ENCODE results near the gene PTGES3. TPM values are rescaled to one million over a fixed set of nuclear protein-coding genes. Genes with fewer than 3 reads are reported as not detected.

PTGES3 gene
- total RNA-seq, 1 experiment from 2014 or later, result 322 TPM

DNA sequence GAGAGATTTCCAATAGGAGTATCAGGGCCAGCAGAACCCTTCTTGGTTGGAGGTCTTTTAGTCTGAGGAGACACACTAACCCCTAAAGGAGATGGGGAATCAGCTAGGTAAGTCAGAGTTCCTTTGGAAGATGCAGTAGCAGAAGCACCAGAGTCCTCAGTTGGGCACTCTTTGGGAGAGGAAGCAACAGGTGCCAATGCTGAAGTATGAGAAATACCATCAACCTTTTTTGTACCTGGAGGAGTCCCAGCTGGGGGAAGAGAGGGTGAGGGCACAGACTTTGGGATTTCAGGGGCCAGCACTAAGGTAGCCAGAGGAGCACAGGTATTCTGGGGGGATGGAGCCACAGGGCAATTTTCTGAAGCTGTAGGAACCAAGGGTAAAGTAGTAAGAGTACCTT is 31.0 kb upstream of the PTGES3 start:
- BruUV-seq (replicated peaks), result no TSS peak
- intact Hi-C loops (cut with micrococcal nuclease; ENCODE audit: unreplicated experiment), result no loop called here
- peaks cover 85% of the 10 kb centered on the region for H3K79me2 ChIP-seq (ENCODE audit: low read depth)
- no peak overlapping the region for H3K27ac ChIP-seq
- no peaks in the 10 kb centered on the region for H3K9me2 ChIP-seq (ENCODE audit: insufficient read depth)
- TF ChIP-seq, protein P1, sequence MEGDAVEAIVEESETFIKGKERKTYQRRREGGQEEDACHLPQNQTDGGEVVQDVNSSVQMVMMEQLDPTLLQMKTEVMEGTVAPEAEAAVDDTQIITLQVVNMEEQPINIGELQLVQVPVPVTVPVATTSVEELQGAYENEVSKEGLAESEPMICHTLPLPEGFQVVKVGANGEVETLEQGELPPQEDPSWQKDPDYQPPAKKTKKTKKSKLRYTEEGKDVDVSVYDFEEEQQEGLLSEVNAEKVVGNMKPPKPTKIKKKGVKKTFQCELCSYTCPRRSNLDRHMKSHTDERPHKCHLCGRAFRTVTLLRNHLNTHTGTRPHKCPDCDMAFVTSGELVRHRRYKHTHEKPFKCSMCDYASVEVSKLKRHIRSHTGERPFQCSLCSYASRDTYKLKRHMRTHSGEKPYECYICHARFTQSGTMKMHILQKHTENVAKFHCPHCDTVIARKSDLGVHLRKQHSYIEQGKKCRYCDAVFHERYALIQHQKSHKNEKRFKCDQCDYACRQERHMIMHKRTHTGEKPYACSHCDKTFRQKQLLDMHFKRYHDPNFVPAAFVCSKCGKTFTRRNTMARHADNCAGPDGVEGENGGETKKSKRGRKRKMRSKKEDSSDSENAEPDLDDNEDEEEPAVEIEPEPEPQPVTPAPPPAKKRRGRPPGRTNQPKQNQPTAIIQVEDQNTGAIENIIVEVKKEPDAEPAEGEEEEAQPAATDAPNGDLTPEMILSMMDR (conservative IDR thresholded peaks at IDR 0.05), result no peak
- no peak for TF ChIP-seq EZH2 (IDR thresholded peaks at IDR 0.05; ENCODE audit: low read depth)
- no peak overlapping the region for H2AFZ ChIP-seq
- ChIA-PET POLR2A (ENCODE audit: unreplicated experiment) (interaction anchor here (0.5 to 0.8 kb wide), 3 partner anchors 46 to 84 kb away, joined by 5 to 31 read pairs (median 23); no protein-coding TSS in a partner anchor), CTCF (interaction anchor here (0.5 kb wide), 1 partner anchor 8 kb away, joined by 4 read pairs; no protein-coding TSS in a partner anchor)
- peaks cover 82% of the 10 kb centered on the region for H3F3A ChIP-seq (ENCODE audit: insufficient read depth, low read depth)
- H3K4me2 ChIP-seq, result no peak overlapping the region
- DNase-seq, result no peak
- peaks cover 85% of the 10 kb centered on the region for H4K20me1 ChIP-seq (ENCODE audit: insufficient read depth)
- H3K9me3 ChIP-seq (ENCODE audit: insufficient read depth, low read depth), result no peaks in the 10 kb centered on the region
- peaks cover 69% of the 10 kb centered on the region for H3K36me3 ChIP-seq (ENCODE audit: low read depth)
- peaks cover 50% of the 10 kb centered on the region for H3K4me1 ChIP-seq (replicated peaks; ENCODE audit: insufficient read depth)
- no peaks in the 10 kb centered on the region for H3K27me3 ChIP-seq (ENCODE audit: insufficient read depth, low read depth)
- H3K4me3 ChIP-seq, result no peak overlapping the region

DNA sequence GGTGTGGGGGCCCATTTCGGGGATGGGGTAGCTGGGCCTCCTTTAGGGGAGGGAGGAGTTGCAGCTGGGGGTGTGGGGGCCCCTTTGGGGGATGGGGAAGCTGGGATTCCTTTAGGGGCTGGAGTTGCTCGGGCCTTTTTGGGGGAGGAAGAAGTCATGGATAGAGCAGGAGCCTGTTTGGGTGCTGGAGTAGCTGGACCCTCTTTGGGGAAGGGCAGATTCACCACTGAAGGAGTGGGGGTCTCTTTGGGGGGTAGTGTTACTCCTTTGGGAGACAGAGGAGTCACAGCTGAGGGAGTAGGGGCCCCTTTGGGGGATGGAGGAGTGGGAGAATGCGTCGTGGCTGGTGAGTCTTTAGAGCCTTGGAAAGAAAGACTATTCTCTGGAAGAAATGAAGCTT is 30.6 kb upstream of the PTGES3 start:
- intact Hi-C loops (cut with micrococcal nuclease; ENCODE audit: unreplicated experiment), result no loop called here
- TF ChIP-seq, protein P1 (conservative IDR thresholded peaks at IDR 0.05), result no peak
- no peak for TF ChIP-seq EZH2 (IDR thresholded peaks at IDR 0.05; ENCODE audit: low read depth)
- Histone ChIP-seq H4K20me1 (ENCODE audit: insufficient read depth) (peaks cover 86% of the 10 kb centered on the region), H3K36me3 (ENCODE audit: low read depth) (peaks cover 69% of the 10 kb centered on the region), H3K27ac (no peak overlapping the region), H2AFZ (no peak overlapping the region), H3K27me3 (ENCODE audit: insufficient read depth, low read depth) (no peaks in the 10 kb centered on the region), H3F3A (ENCODE audit: insufficient read depth, low read depth) (peaks cover 82% of the 10 kb centered on the region), H3K79me2 (ENCODE audit: low read depth) (peaks cover 81% of the 10 kb centered on the region), H3K9me2 (ENCODE audit: insufficient read depth) (no peaks in the 10 kb centered on the region), H3K9me3 (ENCODE audit: insufficient read depth, low read depth) (no peaks in the 10 kb centered on the region), H3K4me2 (no peak overlapping the region), H3K4me1 (replicated peaks; ENCODE audit: insufficient read depth) (peaks cover 50% of the 10 kb centered on the region), H3K4me3 (no peak overlapping the region)
- ChIA-PET CTCF (interaction anchor here (0.5 to 0.6 kb wide), 2 partner anchors 8 to 355 kb away, joined by 3 to 4 read pairs; no protein-coding TSS in a partner anchor), POLR2A (ENCODE audit: unreplicated experiment) (interaction anchor here (0.5 to 0.8 kb wide), 4 partner anchors 29 to 83 kb away, joined by 3 to 31 read pairs (median 14); no protein-coding TSS in a partner anchor)
- no peak for DNase-seq
- BruUV-seq (replicated peaks), result no TSS peak

DNA sequence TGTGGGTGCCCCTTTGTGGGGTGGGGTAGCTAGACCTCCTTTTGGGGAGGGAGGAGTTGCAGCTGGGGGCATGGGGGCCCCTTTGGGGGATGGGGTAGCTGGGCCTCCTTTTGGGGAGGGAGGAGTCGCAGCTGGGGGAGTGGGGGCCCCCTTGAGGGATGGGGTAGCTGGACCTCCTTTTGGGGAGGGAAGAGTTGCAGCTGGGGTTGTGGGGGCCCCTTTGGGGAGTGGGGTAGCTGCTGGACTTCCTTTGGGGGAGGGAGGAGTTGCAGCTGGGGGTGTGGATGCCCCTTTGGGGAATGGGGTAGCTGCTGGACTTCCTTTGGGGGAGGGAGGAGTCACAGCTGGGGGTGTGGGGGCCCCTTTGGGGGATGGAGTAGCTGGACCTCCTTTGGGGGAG is 30.1 kb upstream of the PTGES3 start:
- no peak overlapping the region for H3K4me3 ChIP-seq
- DNase-seq, result no peak
- POLR2A ChIA-PET (ENCODE audit: unreplicated experiment), result interaction anchor here (0.6 to 0.8 kb wide), 3 partner anchors 29 to 83 kb away, joined by 3 to 31 read pairs (median 23); no protein-coding TSS in a partner anchor
- H3K27me3 ChIP-seq (ENCODE audit: insufficient read depth, low read depth), result no peaks in the 10 kb centered on the region
- H2AFZ ChIP-seq, result no peak overlapping the region
- H3K79me2 ChIP-seq (ENCODE audit: low read depth), result peaks cover 76% of the 10 kb centered on the region
- H3K36me3 ChIP-seq (ENCODE audit: low read depth), result peaks cover 69% of the 10 kb centered on the region
- H4K20me1 ChIP-seq (ENCODE audit: insufficient read depth), result peaks cover 86% of the 10 kb centered on the region
- H3K4me2 ChIP-seq, result no peak overlapping the region
- H3K27ac ChIP-seq, result no peak overlapping the region
- BruUV-seq (replicated peaks), result no TSS peak
- no peak for TF ChIP-seq EZH2 (IDR thresholded peaks at IDR 0.05; ENCODE audit: low read depth)
- TF ChIP-seq, protein P1 (conservative IDR thresholded peaks at IDR 0.05), result no peak
- CTCF ChIA-PET, result interaction anchor here (0.6 kb wide), 1 partner anchor 356 kb away, joined by 3 read pairs; no protein-coding TSS in a partner anchor
- peaks cover 82% of the 10 kb centered on the region for H3F3A ChIP-seq (ENCODE audit: insufficient read depth, low read depth)
- H3K9me3 ChIP-seq (ENCODE audit: insufficient read depth, low read depth), result no peaks in the 10 kb centered on the region
- intact Hi-C loops (cut with micrococcal nuclease; ENCODE audit: unreplicated experiment), result no loop called here
- H3K9me2 ChIP-seq (ENCODE audit: insufficient read depth), result no peaks in the 10 kb centered on the region
- H3K4me1 ChIP-seq (replicated peaks; ENCODE audit: insufficient read depth), result peaks cover 46% of the 10 kb centered on the region
